Hepatocyte (in vitro differentiated cells): ENCODE data around the gene LDB2. TPM values are rescaled to one million over a fixed set of nuclear protein-coding genes. Genes with fewer than 3 reads are reported as not detected.

Source experiments
- DNase-seq: peaks from one replicate; pipeline ENCODE4 v3.0.0-alpha.2; 2016; ENCODE audit warnings: low spot score
- H2AFZ ChIP-seq: fragments of 200-600 bp; sonication (generic); 2 replicates; pipeline ENCODE4 v1.6.0; 2016; ENCODE audit warnings: antibody characterized with exemption, mild to moderate bottlenecking
- H3K27ac ChIP-seq: fragments of 200-600 bp; sonication (generic); 2 replicates; pipeline ENCODE4 v1.5.1; 2016; ENCODE audit warnings: mild to moderate bottlenecking
- H3K27me3 ChIP-seq: fragments of 200-600 bp; sonication (generic); 2 replicates; pipeline ENCODE4 v1.6.1; 2016
- H3K36me3 ChIP-seq: fragments of 200-600 bp; sonication (generic); replicated peaks from 2 replicates; pipeline ENCODE4 v1.5.1; 2016; ENCODE audit warnings: low read depth; ENCODE audit not compliant: insufficient read depth
- H3K4me1 ChIP-seq: fragments of 200-600 bp; sonication (generic); 2 replicates; pipeline ENCODE4 v1.5.1; 2016; ENCODE audit warnings: mild to moderate bottlenecking, moderate library complexity; ENCODE audit not compliant: insufficient read depth
- H3K4me2 ChIP-seq: fragments of 200-600 bp; sonication (generic); 2 replicates; pipeline ENCODE4 v1.6.0; 2016
- H3K4me3 ChIP-seq: fragments of 200-600 bp; sonication (generic); 2 replicates; pipeline ENCODE4 v1.5.1; 2016; ENCODE audit warnings: mild to moderate bottlenecking
- H3K79me2 ChIP-seq: fragments of 200-600 bp; sonication (generic); 2 replicates; pipeline ENCODE4 v1.6.0; 2017; ENCODE audit warnings: mild to moderate bottlenecking
- H3K9me2 ChIP-seq: fragments of 200-600 bp; sonication (generic); replicated peaks from 2 replicates; pipeline ENCODE4 v1.6.0; 2017; ENCODE audit warnings: mild to moderate bottlenecking; ENCODE audit not compliant: insufficient read depth
- H3K9me3 ChIP-seq: fragments of 200-600 bp; sonication (generic); 2 replicates; pipeline ENCODE4 v1.5.1; 2016; ENCODE audit warnings: low read depth, mild to moderate bottlenecking
- H4K20me1 ChIP-seq: fragments of 200-600 bp; sonication (generic); 2 replicates; pipeline ENCODE4 v1.6.0; 2016; ENCODE audit warnings: mild to moderate bottlenecking; ENCODE audit not compliant: insufficient read depth, poor library complexity, severe bottlenecking
- EZH2 ChIP-seq: fragments of 200-600 bp; sonication (generic); IDR thresholded peaks from 2 replicates; pipeline ENCODE4 v1.6.1; 2016; ENCODE audit warnings: antibody characterized with exemption, mild to moderate bottlenecking, borderline replicate concordance
- EZH2phosphoT487 ChIP-seq: fragments of 200-600 bp; sonication (generic); IDR thresholded peaks from one replicate; pipeline ENCODE4 v1.6.1; 2018; ENCODE audit warnings: antibody characterized with exemption, mild to moderate bottlenecking, low read depth, moderate library complexity; ENCODE audit not compliant: unreplicated experiment, severe bottlenecking
- WGBS: methylation state at CpG from one replicate; pipeline ENCODE4 v1.1.6; 2016; ENCODE audit warnings: low lambda C conversion rate; ENCODE audit errors: missing lambda C conversion rate; 5-methylcytosine and 5-hydroxymethylcytosine counted together
- polyA plus RNA-seq: library from polyadenylated mRNA; unstranded; fragments of >200 nt; fragmentation: Nextera tagmentation; extraction: Ambion mirVana; gene quantifications from 2 replicates; pipeline ENCODE4 v1.2.1, GENCODE V29; 2016
- total RNA-seq: library from RNA; depleted of rRNA; stranded (reverse); fragments of >200 nt; gene quantifications from 2 replicates; pipeline ENCODE4 v1.2.3, GENCODE V29; 2014
- TF ChIP-seq, protein P1 (sequence below): fragments of 200-600 bp; sonication (generic); IDR thresholded peaks from 2 replicates; pipeline ENCODE4 v1.5.1; 2016; ENCODE audit warnings: antibody characterized with exemption, mild to moderate bottlenecking; ENCODE audit not compliant: poor library complexity

LDB2 gene
- total and polyA plus RNA-seq, 2 experiments from 2014 or later: 8.7 to 20.3 TPM

DNA sequence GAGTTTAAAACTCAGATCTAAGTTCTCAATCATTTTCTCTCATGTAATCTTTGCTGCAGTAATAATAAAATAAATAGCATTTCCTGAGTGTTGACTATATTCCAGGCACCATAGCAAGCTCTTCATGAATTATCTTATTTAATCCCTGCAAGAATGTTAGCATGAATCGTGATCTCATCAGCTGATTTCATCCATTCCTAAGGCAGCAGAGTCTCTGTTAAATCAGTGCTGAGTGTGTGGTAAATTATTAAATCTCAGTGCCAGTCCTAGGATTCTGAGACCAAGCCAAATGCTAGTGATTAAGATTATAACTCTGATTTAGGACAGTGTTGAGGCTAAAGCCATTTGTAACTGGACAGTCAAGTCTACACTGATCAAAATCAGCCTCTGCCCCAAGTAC lies 431.9 kb downstream of the LDB2 start:
- TF ChIP-seq, protein P1, sequence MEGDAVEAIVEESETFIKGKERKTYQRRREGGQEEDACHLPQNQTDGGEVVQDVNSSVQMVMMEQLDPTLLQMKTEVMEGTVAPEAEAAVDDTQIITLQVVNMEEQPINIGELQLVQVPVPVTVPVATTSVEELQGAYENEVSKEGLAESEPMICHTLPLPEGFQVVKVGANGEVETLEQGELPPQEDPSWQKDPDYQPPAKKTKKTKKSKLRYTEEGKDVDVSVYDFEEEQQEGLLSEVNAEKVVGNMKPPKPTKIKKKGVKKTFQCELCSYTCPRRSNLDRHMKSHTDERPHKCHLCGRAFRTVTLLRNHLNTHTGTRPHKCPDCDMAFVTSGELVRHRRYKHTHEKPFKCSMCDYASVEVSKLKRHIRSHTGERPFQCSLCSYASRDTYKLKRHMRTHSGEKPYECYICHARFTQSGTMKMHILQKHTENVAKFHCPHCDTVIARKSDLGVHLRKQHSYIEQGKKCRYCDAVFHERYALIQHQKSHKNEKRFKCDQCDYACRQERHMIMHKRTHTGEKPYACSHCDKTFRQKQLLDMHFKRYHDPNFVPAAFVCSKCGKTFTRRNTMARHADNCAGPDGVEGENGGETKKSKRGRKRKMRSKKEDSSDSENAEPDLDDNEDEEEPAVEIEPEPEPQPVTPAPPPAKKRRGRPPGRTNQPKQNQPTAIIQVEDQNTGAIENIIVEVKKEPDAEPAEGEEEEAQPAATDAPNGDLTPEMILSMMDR: no peak
- TF ChIP-seq EZH2phosphoT487 (no peak), EZH2 (no peak)
- H3K4me2 ChIP-seq: no peak overlapping the region
- no peaks in the 10 kb centered on the region for H3K9me2 ChIP-seq
- H3K4me1 ChIP-seq: no peaks in the 10 kb centered on the region
- H3K4me3 ChIP-seq: no peak overlapping the region
- H2AFZ ChIP-seq: no peak overlapping the region
- no peak overlapping the region for H3K27ac ChIP-seq
- 80% methylated on average over 1 of the region's 1 CpG for WGBS
- no peak for DNase-seq
- no peaks in the 10 kb centered on the region for H3K9me3 ChIP-seq
- no peaks in the 10 kb centered on the region for H4K20me1 ChIP-seq
- no peaks in the 10 kb centered on the region for H3K27me3 ChIP-seq
- H3K79me2 ChIP-seq: no peaks in the 10 kb centered on the region
- H3K36me3 ChIP-seq: no peaks in the 10 kb centered on the region

DNA sequence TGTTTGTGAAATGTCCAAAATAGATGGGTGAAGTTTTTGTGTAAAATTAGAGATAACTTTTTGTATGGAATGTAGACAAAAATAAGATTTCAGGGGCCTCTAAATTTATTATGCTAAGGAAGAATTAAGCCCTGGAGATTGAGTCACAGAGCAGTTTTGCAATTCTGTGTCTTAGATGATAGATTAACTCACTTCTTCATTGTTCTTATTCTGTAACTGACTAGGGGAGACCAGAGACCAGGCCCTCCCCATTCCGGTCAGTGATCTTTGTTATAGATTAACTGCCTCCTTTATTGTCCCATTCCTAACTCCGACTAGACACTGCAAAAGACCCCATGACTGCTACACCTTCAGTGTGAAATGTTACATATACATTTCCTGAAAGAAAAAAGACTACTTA lies 433.8 kb downstream of the LDB2 start:
- no peak for DNase-seq
- no peaks in the 10 kb centered on the region for H4K20me1 ChIP-seq
- H3K9me2 ChIP-seq: no peaks in the 10 kb centered on the region
- no peaks in the 10 kb centered on the region for H3K27me3 ChIP-seq
- H3K9me3 ChIP-seq: no peaks in the 10 kb centered on the region
- TF ChIP-seq EZH2: no peak
- TF ChIP-seq EZH2phosphoT487: no peak
- TF ChIP-seq, protein P1: no peak
- no peak overlapping the region for H2AFZ ChIP-seq
- H3K4me2 ChIP-seq: no peak overlapping the region
- no peak overlapping the region for H3K27ac ChIP-seq
- no peaks in the 10 kb centered on the region for H3K4me1 ChIP-seq
- no peaks in the 10 kb centered on the region for H3K79me2 ChIP-seq
- H3K4me3 ChIP-seq: no peak overlapping the region
- no peaks in the 10 kb centered on the region for H3K36me3 ChIP-seq
- 69% methylated on average over 2 of the region's 2 CpGs for WGBS

DNA sequence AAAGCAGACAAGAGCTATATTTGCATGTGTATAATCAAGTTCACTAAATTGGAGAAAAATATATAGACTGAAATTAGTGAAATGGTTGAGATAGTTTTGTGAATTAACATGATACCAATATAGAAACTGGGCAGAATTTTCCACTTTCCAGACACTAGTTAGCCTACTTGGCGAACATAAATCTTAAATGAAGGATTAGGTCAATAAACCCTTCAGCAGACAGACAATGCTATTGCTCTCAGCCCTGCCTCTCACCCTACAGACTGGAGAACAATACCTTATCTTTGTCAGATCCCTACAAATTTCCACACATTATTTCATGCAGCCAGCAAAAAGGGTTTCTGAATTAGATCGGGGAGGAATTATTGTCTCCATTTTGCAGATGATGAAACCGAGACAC lies 435.8 kb downstream of the LDB2 start:
- TF ChIP-seq, protein P1: no peak
- TF ChIP-seq EZH2phosphoT487: no peak
- no peak for TF ChIP-seq EZH2
- no peaks in the 10 kb centered on the region for H3K4me1 ChIP-seq
- H4K20me1 ChIP-seq: no peaks in the 10 kb centered on the region
- 71% methylated on average over 3 of the region's 3 CpGs for WGBS
- no peak overlapping the region for H3K4me2 ChIP-seq
- H3K36me3 ChIP-seq: no peaks in the 10 kb centered on the region
- H3K9me3 ChIP-seq: no peaks in the 10 kb centered on the region
- H3K27me3 ChIP-seq: no peaks in the 10 kb centered on the region
- H3K79me2 ChIP-seq: no peaks in the 10 kb centered on the region
- no peak for DNase-seq
- no peak overlapping the region for H3K27ac ChIP-seq
- no peak overlapping the region for H3K4me3 ChIP-seq
- H3K9me2 ChIP-seq: no peaks in the 10 kb centered on the region
- no peak overlapping the region for H2AFZ ChIP-seq

DNA sequence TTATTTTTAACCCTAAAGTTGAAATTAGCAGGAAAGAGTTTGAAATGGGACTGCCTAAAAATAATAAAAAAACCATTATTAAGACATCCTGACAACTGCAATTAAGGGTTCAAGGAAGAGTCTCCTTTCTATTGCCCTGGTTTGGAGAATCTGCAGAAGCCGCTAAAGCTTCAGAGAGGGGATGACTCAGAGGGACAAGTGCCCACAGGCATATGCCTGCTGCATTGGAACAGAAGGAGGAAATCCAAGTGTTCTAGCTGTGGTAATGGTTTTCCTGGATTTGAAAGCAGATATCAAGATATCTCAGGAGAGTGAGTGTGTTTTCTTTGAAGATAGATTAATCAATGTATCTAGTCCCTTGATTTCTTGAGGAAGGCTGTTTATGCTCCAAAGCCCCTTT lies 437.1 kb downstream of the LDB2 start:
- Histone ChIP-seq H2AFZ (no peak overlapping the region), H4K20me1 (no peaks in the 10 kb centered on the region), H3K4me2 (no peak overlapping the region), H3K9me3 (no peaks in the 10 kb centered on the region), H3K36me3 (no peaks in the 10 kb centered on the region), H3K27ac (no peak overlapping the region), H3K4me3 (no peak overlapping the region), H3K4me1 (no peaks in the 10 kb centered on the region), H3K79me2 (no peaks in the 10 kb centered on the region), H3K9me2 (no peaks in the 10 kb centered on the region), H3K27me3 (no peaks in the 10 kb centered on the region)
- no peak for DNase-seq
- WGBS: 50% methylated on average over 1 of the region's 1 CpG
- TF ChIP-seq EZH2phosphoT487 (no peak), EZH2 (no peak)
- TF ChIP-seq, protein P1: no peak
